ENCODE results near the gene ADRA2B.

ADRA2B gene

DNA sequence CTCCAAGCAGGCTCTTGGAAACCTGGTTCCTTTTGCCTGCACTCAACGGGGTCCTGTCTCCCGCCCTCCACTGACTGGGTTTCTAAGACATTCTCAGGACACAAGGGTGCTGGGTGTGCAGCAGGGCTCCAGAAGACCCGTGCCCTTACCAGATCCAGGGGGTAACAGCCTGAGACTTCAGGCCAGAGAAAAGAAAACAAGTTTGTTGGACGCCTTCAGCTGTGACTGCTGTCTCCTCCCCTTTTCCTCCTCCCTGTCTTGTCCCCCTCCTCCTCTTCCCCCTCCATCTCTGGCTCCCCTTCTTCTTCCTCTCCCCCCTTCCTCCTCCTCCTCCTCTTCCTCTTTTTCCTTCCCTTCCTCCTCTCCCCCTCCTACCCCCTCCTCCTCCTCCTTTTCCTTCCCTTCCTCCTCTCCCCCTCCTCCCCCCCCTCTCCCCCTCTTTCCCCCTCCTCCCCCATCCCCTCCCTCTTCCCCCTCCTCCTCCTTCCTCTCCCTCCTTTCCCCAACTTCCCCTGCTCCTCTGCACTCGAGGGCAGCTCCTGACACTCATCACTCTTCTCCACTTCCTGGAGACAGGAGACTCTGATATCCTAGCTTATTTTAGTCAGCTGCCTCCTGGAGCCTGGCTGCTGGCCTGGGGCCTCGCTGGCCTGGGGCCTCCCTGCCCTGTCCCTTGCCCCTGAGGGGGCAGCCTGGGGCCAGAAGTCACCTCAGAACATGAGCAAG lies 12.4 kb downstream of the ADRA2B start:
- no peak for DNase-seq

DNA sequence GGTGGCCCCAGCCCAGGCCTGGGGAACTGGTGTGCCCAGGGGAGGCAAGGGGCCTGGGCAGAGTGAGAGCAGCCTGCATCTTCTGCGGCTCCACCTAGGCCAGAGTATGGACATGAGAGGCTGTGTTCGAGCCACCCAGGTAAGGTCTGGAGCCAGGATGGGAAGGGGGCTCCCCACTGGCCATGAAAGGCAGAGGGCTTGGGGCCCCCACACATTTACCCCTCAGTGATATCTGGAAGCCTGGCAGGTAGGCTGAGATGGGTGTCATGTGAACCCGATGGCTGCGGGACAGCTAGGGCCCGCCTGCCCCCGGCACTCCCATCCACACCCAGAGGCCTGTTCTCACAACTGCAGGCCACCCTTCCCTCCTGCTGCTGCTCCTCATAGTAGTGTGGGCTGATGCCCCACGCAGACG lies 13.2 kb downstream of the ADRA2B start:
- DNase-seq, result no peak

DNA sequence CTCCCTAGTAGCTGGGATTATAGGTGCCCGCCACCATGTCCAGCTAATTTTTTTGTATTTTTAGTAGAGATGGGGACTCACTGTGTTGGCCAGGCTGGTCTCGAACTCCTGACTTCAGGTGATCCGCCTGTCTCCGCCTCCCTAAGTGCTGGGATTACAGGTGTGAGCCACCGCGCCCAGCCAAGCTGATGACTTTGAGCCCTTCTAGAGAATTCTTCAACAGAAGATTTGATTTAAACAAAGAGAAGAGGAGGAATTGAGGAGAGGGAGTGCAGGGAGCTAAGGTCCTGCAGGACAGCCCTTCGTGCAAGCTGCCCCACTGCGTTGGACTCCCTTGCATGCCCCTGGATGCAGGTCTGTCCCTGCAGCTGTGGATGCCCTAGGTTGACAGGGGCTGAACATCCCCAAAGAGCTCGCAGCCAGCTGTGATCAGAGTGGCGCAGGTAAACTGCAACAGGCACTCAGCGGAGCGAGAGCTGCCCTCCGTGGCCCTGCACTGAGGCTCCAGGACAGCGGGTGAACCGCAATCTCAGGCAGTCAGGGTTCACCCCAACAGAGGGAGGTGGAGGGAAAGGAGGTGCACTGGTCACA lies 13.7 kb downstream of the ADRA2B start:
- no peak for DNase-seq

DNA sequence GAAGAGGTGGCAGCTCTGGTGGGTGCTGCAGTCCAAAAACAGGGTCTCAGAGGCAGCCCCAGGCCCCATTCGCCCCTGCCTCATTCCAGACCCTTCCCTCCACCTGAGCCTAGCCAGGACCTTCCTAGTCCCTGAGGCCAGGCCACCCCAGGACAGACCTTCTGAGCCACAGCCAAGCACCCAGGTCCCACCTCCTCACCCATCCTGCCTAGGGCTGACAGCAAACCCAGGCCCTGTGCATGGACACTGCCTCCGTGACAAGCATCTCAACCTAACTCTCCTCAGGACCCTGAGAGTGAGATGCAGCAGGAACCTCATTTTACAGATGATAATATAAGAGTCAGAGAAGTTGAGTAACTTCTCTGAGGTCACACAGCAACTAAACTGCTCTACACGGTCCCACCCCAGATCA lies 15.5 kb downstream of the ADRA2B start:
- DNase-seq, result no peak

- DNase-seq, result no peak
These were observed 16.2 kb downstream of the ADRA2B start for GRCh38 chr2:96099861-96100798.

DNA sequence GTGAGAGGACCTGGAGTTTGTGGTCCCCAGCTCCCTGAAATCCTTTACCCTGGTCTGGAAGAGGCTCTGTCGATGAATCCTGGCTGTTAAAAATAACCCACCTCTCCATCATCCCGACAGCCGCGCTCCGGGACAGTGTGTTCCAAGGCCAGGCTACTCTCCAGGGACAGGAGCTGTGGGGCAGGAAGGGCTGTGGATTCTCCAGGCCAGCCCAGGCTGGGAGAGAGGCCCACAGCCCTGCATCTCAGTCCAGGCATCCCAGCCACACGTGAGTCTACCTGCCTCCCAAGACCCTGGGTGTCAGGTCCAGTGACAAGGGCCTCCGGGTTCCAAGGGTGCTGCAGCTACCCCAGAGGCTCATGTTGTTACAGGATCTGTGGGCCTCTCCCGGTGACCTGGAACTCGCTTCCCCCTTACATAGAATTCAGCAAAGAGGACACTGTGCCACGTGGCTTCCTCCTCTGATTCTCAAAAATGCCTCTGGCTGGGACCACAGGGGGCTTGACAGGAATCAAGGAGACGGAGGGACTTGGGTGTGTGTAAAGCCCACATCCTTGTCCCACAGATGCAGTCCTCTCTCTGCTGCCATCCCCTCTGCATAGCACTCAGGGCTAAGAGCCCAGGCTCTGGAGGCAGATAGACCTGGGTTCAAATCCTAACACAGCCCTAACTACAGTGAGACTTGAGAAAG lies 17.3 kb downstream of the ADRA2B start:
- DNase-seq, result no peak

GRCh38 chr2:96097951-96098823 lies 18.2 kb downstream of the ADRA2B start:
- DNase-seq, result no peak

GRCh38 chr2:96097441-96097840 lies 18.9 kb downstream of the ADRA2B start:
- DNase-seq, result no peak

GRCh38 chr2:96095116-96095636 lies 21.2 kb downstream of the ADRA2B start:
- no peak for DNase-seq

DNA sequence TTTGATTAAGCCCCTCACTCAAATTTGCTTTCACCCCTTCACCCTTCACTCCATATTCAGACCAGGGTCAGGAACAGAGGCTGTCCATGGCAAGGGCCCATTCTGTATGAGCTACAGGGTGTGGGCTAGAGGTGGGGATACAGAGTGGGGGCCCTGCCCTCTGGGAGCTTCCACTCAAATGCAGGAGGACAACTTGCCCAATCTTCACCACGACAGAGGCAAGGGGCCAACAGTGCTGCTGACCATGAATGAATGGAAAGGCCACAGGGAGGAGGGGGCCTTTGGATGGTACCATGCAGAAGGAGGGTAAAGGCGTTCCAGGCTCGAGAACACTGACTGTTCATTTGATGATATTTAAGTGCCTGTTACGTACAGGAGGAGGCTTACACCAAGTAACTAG lies 22.8 kb downstream of the ADRA2B start:
- DNase-seq, result no peak

DNA sequence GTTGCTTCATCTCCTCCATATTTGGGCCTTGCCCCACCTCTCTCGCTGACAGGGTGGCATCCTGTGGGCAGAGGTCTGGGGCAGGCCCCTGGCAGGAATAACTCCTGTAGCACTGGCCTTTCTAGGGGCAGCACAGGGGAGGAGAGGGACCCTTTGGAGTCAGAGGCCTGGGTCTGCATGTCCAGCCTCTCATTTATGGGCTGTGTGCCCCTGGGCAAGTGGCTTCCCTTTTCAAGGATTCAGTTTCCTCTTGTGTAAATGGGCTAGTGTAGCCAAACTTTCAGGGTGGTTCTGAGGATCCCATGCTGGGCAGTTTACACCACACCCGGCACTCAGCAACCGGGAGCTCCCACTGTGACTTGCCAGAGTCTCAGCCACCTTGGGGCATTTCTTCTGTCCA lies 23.4 kb downstream of the ADRA2B start:
- DNase-seq, result no peak

DNA sequence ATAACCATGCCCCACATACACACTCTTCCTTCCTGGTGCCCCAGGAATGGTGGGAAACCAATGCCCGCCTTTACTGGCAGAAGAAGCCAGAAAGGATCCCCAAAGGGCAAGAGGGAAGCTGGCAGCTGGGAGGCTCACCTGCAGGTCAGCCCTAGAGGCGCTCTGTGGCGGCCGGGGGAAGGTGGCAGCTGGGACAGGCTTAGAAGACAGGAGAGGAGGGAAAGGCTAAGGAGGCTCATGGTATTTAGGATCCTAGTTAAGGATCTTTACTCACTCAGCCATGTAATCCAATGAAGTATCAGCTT lies 23.8 kb downstream of the ADRA2B start:
- DNase-seq, result no peak

DNA sequence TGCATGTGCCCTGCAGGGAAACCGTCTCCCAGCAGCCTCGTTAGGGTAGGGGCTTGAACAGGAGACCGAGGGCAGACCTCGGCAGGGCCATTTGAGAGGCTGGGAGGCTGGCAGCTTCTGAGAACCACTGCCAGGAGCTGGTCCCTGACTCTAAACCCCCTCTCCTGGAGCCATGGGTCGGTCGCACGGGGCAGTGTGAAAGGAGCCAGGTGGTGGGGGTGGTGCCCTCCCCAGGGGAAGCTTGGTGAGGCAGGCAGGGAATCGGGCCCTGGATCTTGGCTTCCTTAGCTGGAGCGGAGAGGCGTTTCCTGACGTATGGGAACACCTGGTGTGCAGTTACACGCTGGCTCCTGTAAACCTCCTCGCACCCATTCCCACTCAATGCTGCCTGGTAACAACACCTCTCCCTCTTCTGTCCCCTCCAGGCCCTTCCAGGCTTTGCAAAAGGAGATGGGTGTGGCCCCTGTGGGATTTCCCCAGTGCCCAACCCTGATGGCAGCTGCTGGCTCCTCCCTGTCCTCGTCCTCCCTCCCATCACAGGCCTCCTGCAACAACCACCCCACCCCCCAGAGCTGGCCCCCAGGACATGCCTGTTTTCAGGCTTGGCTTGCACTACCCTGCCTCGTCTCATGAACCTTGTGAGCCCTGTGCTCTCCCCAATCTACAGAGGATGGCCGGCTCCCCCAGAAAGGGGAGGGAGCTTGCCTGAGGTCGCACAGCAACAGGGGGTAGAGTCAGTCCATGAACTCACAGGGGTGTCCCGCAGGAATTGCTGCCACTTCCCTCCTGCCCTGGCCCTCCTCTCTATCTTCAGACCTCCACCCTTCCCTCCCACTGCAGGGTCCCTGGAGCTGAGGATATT lies 24.4 kb downstream of the ADRA2B start:
- no peak for DNase-seq

GRCh38 chr2:96091141-96091710 lies 25.1 kb downstream of the ADRA2B start:
- DNase-seq, result no peak

DNA sequence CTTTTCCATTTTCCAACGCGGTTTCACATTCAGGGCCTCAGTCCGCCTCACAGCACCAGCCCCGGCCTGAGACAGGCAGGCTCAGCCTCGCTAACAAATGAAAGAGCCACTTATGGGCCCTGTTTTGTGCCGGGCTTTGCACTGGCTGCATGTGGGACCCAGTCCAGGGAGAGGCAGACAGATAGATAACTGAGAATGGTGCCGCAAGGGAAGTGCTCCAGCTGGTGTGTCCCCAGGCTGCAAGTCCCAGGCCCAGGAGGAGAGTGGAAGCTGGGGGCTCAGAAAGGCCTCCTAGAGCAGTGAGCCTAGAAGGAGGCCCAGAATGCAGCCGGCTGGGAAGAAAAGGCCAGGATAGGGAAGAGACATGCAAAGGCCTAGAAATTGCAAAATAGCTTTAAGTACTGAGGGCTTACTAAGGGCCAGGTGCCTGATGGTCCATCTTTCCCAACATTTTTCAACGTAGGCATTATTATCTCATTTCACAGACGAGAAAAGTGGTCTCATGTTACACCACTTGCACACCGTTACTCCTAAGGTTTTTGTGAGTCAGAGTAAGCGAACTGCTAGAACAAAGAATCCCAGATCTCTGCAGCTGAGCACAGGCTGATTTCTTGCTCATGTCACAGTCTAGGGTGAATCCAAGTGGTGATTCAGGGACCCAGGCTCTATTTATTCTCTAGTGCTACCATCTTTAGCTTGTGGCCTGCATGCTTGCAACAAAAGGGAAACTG lies 26.0 kb downstream of the ADRA2B start:
- DNase-seq, result no peak

DNA sequence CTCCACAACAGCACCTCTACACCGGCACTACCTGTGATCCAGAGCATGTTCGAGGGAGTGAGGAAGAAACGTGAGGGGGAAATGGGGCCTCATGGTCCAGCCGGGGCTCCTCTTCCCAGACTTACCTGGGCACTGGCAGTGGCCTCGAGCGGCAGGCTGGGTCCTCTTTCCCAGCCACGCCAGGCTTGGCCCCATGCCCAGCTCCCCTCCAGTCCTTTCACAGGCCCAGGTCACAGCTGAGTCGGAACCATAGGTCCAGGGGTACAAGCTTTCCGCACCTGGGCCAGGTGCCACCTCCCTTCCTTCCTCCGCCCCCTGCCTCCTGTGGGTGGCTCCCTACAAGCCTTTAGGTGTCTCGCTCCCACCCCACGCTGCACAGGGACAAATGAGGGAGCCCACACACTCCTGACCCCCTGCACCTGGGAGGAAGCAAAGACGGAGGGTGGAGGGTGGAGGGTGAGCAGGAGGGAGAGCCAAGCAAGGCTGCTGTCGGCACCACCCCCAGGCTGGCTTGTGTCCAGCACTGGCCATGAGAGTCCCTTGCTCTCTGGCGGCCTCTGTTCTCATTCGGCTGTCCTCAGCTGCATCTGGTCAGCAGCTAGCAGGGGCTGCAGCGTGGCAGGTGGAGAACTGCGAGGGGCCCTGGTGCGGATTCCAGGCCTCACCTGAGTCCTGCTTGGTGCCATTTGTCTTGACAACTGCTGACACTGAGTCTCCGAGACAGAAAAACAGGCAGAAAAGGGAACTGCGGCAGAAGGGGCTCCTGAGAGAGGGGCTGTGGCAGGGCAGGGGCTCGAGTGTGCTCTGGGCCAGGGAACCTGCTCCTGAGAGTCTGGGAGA lies 26.8 kb downstream of the ADRA2B start:
- DNase-seq, result no peak

GRCh38 chr2:96088340-96089335 lies 27.7 kb downstream of the ADRA2B start:
- no peak for DNase-seq

- DNase-seq, result no peak
These were observed 29.2 kb downstream of the ADRA2B start for GRCh38 chr2:96087130-96087529.

All from CD4-positive, alpha-beta T cell treated with Interferon alpha-2 for 1 hour (primary cell).